ENCODE results near the gene E2F4.

E2F4 gene

DNA sequence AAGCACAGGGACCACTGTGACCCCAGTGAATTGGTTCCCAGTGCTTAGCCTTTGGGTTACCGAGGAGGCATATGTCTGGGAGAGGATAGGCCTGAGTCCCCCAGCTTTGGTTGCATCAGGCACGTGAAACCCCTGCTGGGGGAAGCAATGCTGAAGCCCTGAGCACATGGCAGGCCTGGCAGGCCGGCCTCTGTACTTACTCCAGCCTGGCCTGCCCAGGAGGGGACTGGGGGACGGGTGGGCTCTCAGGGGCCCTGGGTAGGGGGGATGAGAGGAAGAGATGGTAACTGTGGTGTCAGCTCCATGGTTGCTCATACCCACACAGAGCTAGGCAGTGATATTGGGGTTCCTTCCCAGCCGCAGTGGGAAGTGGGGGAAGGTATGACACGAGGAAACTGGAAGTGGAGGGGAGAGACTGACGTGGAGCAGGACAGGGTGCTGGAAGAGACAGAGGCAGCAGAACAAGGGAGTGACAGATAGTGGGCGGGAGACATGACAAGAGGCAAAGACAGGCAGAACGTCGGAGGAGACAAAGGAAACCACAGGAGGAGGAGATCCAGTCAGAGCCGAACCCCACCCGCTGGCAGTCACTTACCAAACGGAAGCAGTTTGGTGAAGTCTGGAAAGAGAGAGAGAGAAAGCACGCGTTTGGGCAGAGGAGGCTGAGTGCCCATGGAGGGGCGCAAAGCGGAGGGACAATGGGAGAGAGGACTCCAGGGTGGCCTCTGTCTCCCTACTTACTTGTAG lies 44.0 kb downstream of the E2F4 start:
- peak; percentile 36 for DNase-seq (ENCODE audit: low spot score)

- DNase-seq (ENCODE audit: low spot score) = peak; percentile 86
These were observed 44.8 kb downstream of the E2F4 start for GRCh38 chr16:67236563-67237395.

DNA sequence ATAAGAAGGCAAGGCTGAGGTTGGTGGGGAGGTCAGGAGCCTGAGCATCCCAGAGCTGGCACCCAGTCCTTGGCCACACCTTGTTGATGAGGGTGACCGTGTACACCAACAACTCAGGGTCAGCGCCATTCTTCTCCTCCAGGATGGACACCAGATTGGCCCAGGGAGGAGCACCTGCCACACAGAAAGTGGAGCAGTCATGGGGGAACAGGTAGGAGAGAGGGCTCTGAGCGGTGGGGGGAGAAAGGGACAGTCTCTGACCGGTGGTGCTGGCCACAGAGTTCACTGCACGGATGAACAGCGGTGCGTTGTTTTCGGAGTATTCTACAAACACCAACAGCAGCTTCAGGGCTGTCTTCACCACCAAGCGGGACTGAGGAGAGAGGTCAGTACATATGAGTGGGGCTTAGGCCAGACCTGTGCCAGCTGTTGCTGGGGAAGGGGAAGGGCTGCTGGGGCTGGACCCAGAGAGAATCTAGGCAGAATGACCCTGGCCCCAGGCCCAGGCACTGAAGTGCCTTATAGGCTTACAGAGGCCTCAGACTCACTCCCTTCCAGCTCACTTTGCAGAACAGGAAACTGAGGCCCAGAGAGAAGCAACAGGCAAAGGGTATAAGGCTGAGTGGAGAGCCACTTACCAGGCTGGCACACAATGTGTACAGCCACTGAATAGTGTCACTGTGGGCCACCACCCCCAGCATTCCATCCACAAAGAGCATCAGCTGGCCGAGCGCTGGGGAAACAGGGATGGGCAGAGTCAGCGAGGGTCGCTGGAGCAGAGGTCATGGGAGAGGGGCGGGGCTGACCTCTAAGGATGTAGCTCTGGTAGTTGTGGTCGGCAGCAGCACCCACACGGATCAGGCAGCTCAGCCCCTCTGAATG lies 45.7 kb downstream of the E2F4 start:
- DNase-seq (ENCODE audit: low spot score) = no peak

- DNase-seq (ENCODE audit: low spot score) = no peak
These were observed 46.3 kb downstream of the E2F4 start for GRCh38 chr16:67238278-67238575.

DNA sequence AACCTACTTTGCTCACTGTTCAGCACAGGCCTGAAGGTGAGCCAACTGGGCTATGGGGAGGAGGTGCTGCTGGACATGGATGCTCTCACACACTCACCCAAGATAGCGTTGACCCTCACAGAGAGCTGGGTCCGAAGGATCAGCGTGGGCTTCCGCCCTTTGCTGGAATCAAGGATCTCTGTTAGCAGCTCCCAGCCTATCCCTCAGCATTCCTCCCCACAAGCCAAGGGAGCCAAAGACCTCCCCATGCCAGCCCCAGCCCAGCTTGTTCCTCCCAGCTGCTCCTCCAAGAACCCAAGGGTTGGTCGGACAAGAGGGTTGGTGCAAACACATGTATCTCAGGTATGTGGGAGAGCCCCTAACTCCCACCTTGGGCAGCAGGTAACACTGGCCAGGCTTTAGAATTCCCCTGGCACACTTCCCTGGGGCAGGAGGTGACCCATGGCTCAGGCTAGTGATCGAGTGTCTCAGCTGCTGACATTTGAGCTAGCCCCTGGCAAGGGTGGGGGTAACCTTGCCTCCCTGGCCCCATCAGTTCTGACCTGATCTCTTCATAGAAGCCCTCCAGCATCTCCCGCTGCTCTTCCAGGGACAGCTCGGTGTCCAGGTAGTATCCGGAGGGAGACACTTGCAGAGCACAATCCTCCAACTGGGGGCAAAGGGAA lies 47.0 kb downstream of the E2F4 start:
- no peak for DNase-seq (ENCODE audit: low spot score)

DNA sequence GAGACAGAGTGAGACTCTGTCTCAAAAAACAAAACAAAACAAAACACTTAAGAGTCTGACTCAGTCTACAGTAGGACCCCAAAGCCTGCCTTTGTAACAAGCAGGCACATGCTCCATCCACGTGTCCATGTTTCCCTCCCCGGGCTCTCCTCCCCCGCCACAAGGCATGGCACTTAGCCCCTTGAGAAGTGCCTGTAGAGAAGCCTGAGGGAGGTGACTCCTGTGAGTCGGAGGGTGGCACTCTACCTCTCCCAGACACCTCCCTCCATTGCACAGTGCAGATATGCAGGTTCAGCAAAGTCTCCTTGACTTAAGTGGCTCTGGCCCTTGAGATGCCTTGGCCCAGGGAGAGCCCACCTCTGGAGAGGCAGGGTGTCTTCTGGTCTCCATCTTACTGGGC lies 48.6 kb downstream of the E2F4 start:
- no peak for DNase-seq (ENCODE audit: low spot score)

GRCh38 chr16:67241008-67241900 lies 49.3 kb downstream of the E2F4 start:
- DNase-seq (ENCODE audit: low spot score) = peak; percentile 88

DNA sequence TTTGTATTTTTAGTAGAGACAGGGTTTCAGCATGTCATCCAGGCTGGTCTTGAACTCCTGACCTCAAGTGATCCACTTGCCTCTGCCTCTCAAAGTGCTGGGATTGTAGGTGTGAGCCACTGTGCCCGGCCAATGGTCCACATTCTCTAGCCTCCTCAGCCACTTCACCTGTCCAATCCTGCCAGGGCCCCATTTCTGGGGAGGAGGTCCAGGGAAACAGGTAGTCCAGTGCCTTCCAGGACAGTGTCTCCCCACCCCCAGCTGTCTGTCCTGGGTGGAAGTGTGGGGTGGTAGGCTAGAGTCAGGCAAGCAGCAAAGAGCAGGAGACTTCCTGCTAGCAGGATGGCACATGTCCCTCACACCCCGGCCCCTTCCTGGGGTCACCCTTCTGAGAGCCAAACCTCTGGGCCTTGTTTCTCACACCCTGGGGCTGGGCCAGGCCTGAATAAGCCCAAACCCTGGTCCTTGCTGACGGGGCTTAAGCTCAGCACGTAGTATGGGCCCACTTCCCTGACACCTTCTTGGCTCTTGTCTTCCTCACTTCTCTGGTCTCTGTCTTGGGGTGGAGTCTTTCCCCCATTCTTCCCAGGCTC lies 50.3 kb downstream of the E2F4 start:
- no peak for DNase-seq (ENCODE audit: low spot score)

- DNase-seq (ENCODE audit: low spot score) = no peak
These were observed 51.5 kb downstream of the E2F4 start for GRCh38 chr16:67243481-67243880.

DNA sequence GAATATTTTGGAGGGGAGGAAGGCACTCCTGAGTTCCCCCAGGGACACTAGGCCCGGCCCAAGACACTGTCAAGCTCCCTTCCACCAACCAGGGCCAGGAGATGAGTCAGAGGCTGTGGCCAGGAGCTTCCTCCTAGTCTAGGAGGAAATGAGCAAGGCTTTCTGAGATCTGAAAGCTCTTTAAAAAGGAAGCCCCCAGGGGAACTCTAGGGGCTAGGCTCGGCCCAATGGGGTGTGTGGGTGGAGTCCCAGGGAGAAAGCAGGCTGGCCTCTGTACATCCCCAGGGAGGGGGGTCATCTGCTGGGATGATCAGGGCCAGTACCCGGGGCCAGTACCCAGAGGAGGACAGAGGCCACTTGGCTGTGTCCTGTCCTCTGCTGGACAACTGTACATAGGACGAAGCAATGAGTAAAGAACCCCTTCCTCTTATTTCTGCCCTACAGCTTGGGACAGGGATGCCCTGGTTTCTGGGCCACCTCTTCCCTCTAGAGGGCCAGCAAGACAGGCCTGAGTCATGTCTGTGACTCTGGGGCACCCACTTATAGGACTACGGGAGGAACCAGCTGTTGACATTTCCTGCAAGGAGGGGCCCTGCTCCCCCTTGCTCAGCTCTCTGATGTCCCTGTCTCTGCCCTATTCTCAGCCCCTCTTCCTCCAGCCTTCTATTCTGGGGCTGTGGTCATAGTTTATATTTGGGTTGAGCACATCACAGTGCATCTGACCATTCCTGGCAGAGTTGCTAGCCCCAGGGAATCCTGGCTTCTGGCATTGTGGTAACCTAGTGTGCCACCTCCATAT lies 52.6 kb downstream of the E2F4 start:
- DNase-seq (ENCODE audit: low spot score) = peak; percentile 91

DNA sequence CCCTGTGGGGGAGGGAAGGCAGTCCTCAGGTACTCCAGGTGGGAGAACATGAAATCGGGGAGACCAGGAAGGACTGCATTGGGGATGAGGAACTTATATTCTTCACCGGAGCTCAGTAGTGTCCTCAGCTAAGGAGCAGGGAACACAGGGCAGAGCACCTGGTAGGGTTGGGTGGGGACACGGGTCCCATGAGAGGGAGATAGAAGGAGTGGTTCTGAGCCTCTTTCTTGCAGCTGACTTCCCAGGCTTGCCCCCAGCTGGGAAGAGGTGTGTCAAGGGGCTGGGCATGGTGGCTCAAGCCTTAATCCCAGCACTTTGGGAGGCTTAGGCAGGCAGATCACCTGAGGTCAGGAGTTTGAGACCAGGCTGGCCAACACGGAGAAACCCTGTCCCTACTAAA lies 53.2 kb downstream of the E2F4 start:
- no peak for DNase-seq (ENCODE audit: low spot score)

- DNase-seq (ENCODE audit: low spot score) = no peak
These were observed 53.7 kb downstream of the E2F4 start for GRCh38 chr16:67245674-67246080.

DNA sequence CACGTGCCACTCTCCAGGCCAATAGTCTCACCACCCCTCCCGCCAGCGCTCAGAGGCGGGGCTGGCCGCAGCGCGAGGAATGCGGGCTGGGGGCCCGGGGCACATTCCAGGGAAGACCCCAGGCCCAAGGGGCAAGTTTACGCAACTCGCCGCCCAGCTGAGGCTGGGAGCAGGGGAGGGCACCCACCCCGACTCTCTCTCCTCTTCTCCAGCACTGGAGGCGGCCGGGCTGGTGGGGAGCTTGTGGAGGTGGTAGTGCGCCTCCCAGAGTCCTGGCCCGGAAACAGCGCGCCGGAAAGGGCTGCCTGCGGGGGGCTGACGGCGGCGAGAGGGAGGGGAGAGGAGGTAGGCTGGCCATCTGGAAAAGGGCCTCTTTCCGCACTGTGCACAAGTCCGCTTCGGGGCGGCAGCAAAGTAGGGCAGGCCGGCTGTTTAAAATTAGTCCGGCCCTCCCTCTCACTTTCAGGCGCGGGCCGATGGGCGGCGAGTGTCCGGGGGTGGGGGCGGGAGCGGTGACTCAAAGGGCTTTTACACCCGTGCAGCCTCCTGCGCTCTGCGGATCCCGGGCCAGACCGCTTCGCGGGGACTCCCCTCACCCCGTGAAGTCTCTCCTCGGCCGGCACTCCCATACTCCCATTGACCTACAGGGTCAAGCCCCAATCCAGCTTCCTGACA lies 54.3 kb downstream of the E2F4 start:
- DNase-seq (ENCODE audit: low spot score) = peak; percentile 53

GRCh38 chr16:67246756-67247191 lies 54.8 kb downstream of the E2F4 start:
- no peak for DNase-seq (ENCODE audit: low spot score)

GRCh38 chr16:67247192-67248072 lies 55.5 kb downstream of the E2F4 start, which contains the start of gene FHOD1:
Gene FHOD1 (minus strand): TSS chr16:67247481. CDS start chr16:67247410, 71 bp downstream.
- peak; percentile 97 for DNase-seq (ENCODE audit: low spot score)

- DNase-seq (ENCODE audit: low spot score) = no peak
These were observed 56.1 kb downstream of the E2F4 start for GRCh38 chr16:67248073-67248400.

Measured in AG08395 (cell line).